Measurements from ENCODE around the gene SCMH1.

DNA sequence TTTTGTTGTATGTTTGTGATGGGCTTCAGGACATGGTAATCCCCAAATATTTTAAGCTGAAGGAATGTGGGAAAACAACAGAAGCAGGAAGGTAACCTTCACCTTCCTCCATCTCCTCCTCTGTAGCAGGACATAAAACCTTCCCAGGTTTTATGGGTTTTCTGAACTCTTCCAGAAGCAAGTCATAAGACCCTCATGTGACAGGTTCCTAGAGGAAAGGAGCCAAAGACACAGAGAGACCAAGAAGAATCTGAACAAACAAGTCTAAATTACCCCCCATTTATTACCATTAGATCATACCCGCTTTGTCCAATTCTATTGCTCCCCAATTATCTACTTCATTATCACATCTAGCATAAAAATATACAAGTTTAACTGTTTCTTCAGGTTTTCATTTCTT lies 28.8 kb downstream of the SCMH1 start:
- no peak for TF ChIP-seq EZH2 (IDR thresholded peaks at IDR 0.05; ENCODE audit: borderline replicate concordance, low read length)
- TF ChIP-seq, protein P1, sequence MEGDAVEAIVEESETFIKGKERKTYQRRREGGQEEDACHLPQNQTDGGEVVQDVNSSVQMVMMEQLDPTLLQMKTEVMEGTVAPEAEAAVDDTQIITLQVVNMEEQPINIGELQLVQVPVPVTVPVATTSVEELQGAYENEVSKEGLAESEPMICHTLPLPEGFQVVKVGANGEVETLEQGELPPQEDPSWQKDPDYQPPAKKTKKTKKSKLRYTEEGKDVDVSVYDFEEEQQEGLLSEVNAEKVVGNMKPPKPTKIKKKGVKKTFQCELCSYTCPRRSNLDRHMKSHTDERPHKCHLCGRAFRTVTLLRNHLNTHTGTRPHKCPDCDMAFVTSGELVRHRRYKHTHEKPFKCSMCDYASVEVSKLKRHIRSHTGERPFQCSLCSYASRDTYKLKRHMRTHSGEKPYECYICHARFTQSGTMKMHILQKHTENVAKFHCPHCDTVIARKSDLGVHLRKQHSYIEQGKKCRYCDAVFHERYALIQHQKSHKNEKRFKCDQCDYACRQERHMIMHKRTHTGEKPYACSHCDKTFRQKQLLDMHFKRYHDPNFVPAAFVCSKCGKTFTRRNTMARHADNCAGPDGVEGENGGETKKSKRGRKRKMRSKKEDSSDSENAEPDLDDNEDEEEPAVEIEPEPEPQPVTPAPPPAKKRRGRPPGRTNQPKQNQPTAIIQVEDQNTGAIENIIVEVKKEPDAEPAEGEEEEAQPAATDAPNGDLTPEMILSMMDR (IDR thresholded peaks at IDR 0.05; ENCODE audit: low read length): no peak
